Measurements from ENCODE around the gene EMILIN1.

EMILIN1 gene

DNA sequence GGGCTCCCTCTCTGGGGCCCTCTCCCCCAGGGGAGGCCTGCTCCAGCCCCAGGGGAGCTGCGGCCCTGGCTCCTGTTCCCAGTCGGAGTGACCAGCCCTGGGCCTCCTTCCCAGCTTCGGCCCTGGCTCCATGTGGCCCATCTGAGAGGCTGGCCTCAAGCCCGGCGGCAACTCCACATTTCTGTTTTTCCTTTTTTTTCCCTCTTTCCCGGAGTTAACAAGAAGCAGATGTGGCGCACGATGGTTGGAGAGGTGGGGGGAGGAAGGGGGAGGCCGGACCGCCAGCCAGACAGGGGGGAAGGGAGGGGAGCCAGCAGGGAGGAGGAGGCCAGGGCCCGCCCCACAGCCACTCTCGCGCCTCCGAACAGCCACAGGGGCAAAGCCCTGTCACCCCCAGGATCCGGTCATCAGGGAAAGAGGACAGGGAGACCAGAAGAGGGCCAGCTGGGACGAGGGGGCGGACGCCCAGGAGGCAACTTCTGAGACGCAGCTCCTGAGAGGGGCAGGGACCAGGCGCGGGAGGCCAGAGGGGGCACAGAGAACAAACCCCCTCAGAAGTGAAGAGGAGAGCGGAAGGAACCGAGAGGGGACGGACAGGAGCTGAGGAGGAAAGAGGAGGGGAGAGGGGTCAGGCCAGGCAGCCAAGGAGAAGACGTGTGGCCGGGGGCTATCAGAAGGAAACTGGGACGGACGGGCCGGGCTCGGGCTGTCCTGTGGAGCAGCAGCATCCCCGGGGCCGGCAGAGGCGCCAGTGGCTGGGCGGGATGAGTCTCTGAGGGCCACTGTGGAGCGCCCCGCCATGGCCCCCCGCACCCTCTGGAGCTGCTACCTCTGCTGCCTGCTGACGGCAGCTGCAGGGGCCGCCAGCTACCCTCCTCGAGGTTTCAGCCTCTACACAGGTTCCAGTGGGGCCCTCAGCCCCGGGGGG lies at the start of gene EMILIN1:
Gene EMILIN1 (plus strand): TSS at position 349 of the 928 bp plus-strand sequence. CDS start 451 bp downstream, at position 800.
- DNase-seq (ENCODE audit: low read depth), result peak; percentile 76

DNA sequence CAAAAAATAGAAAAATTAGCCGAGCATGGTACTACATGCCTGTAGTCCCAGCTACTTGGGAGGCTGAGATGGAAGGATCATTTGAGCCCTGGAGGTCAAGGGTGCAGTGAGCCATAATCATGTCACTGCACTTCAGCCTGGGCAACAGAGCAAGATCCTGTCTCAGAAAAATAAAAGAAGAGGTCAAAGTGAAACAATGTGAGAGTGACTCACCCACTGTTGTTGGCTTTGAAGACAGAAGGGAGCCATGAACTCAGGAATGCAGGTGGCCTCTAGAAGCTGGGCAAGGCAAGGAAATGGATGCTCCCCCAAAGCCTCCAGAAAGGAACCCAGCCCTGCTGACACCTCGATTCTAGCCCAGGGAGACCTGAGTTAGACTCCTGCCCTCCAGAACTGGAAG lies 49.4 kb upstream of the EMILIN1 start:
- no peak for DNase-seq (ENCODE audit: low read depth)

DNA sequence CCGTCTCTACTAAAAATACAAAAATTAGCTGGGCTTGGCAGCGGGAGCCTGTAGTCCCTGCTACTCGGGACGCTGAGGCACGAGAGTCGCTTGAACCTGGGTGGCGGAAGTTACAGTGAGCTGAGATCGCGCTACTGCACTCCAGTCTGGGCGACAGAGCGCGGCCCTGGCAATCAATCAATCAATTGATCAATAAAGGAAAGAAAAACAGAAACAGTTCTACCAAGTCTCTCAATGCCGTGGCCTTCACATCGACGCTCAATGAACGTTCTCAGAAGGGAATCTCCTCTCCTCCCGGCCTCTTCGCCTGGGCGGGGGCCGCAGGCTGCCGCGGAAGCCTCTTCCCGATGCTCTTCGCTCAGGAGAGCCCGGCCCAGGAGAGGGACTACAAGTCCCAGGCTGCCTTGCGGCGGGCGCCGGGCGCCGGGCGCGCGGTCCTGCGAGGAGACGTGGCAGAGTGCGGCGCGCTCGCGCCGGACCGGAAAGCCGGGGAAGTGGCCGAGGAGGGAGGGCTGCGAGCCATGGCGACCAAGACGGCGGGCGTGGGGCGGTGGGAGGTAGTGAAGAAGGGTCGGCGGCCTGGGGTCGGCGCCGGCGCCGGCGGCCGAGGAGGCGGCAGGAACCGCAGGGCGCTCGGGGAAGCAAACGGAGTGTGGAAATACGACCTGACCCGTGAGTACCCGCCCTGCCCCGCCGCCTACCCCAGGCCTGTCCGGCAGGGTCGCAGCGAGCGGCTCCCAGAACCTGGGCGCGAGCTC lies 45.7 kb upstream of the EMILIN1 start, which contains the start of gene TMEM214:
Gene TMEM214 (plus strand): TSS at position 471 of the 758 bp plus-strand sequence. CDS start 51 bp downstream, at position 522.
- DNase-seq (ENCODE audit: low read depth), result peak; percentile 49

DNA sequence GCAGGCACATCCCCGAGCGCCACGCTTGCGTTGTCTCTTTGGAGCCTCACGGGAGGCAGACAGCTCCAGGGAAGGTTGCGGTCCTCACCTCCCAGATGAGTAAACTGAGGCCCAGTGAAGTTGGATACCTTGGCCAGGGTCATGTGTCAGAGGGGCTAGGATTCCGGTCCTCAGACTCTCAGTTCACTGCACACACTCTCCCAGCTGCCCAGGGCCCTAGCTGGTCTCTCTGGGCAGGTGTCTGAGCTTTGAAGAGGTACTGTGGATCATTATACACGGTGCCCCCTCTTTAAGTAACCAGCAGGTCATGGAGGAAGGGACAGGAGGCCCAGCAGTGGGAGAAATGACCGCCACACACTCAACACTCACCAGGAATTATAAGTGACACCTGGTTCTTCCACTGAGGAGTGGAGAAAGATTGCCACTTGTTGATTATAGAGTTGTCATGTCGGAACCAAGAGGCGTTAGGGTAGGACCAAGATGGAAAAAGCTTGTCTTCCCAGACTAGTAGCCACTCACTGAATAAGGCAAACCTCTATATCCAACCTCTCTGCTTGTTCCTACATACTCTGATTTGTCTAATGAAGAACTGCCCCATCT lies 45.1 kb upstream of the EMILIN1 start:
- DNase-seq (ENCODE audit: low read depth), result no peak

GRCh38 chr2:27038012-27038411 lies 40.4 kb upstream of the EMILIN1 start:
- no peak for DNase-seq (ENCODE audit: low read depth)

- no peak for DNase-seq (ENCODE audit: low read depth)
Observed at GRCh38 chr2:27038631-27039339, 39.6 kb upstream of the EMILIN1 start.

GRCh38 chr2:27039426-27039825 lies 39.0 kb upstream of the EMILIN1 start:
- no peak for DNase-seq (ENCODE audit: low read depth)

DNA sequence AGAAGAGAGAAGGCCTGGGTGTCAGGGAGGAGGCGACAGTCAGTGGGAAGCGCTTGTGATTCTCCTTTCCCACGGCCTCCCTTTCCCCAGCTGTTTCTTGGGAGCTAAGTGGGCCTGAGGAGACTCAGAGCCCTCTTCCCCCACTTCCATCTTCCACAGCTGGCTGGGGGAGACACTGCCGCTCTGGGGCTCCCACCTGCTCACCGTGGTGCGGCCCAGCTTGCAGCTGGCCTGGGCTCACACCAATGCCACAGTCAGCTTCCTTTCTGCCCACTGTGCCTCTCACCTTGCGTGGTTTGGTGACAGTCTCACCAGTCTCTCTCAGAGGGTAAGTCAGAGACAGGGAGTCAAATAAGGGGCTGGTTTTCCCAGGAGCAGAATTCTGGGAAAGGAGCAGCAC lies 38.5 kb upstream of the EMILIN1 start:
- no peak for DNase-seq (ENCODE audit: low read depth)

DNA sequence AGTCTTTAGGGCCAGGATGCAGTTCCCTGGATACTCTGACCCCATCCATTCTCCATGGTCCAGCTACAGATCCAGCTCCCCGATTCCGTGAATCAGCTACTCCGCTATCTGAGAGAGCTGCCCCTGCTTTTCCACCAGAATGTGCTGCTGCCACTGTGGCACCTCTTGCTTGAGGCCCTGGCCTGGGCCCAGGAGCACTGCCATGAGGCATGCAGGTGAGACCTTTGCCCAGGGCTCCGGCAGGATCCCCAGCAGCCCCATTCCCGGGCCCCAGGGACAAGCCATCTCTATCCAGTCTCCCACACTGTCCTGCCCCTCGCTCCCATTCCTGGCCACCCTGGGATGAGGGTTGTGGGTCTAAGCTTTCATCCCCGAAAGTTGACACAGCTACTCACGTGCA lies 38.1 kb upstream of the EMILIN1 start:
- DNase-seq (ENCODE audit: low read depth), result no peak

DNA sequence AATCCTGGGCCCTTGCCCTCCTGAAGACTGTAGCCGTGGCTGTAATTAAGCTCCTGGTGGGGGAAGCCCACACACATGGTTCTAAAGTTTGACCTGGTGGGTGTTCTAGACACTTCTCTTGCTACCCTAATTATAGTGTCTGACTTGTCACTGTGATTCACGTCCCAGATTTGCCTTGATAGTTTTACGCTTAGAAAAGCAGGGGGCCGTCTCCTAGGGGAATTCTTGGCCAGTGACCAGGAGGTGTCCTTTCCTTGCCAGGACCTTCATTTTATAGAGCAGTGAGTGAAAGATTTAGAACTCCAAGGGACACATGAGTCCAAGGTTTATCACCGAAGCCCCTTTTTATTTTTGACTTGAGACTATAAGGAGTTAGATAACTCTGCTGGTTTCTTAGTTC lies 36.7 kb upstream of the EMILIN1 start:
- DNase-seq (ENCODE audit: low read depth), result no peak

DNA sequence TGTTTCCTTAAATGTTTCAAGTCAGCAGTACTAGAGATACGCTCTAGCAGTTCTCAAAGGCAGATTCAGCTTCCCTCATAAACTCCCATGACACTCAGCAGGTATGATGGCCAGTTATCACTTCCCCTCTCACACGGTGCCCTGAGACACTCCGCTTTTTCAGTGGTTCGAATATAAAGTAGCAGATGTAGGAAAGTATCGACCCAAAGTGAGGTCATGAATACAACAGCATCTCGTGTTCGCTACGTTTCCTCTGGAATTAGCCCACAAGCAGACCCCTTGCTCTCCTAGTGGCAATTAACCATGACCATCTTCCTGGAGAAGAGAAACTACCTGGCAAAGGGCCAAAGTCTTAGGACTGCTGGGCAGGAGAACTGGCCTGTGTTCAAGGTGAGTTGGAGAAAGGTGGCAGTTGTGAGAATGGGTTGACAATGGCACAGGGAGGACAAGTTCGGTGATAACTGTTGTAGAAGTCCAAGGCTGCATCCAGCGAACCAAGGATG lies 36.2 kb upstream of the EMILIN1 start:
- DNase-seq (ENCODE audit: low read depth), result no peak

GRCh38 chr2:27042985-27043634 lies 35.3 kb upstream of the EMILIN1 start:
- DNase-seq (ENCODE audit: low read depth), result no peak

DNA sequence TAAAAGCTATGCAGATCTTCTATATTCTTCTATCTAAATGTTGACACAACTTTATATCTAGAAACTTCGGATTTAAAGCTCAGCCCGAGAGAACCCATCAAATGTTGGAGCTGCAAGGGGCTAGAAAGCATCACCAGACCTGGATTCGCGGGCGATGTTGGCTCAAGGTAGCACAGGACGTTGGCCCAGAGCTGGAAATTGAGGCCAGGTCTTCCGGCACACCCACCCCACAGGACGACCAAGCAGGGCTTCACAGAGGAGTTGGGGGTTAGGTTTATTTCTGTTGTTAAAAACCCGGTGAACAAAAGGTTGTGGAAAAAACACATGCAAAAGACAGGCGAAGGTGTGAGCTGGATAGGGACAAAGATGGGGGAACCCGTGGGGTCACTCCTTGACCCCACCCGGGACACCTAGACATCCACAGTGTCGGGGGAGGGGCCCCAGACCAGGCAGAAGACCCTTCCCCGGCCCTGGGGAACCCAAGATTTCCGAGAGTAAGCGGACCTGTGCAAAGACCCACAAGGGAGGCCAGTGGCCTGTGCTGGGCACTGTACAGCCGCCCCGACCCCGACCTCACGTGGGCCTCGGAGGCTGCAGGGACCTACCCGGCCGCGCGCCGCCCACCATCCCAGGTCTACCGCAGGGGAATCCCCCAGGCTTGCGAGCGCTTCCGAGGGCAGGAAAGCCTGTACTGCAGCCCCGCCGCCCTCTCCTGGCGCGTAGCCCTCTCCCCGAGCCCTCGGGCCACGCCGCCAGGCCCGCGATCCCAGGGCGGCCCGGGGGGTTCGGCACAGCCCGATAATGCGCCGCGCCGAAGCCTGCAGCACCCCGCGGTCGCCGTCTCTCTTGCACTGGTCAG lies 28.8 kb upstream of the EMILIN1 start:
- DNase-seq (ENCODE audit: low read depth), result no peak

DNA sequence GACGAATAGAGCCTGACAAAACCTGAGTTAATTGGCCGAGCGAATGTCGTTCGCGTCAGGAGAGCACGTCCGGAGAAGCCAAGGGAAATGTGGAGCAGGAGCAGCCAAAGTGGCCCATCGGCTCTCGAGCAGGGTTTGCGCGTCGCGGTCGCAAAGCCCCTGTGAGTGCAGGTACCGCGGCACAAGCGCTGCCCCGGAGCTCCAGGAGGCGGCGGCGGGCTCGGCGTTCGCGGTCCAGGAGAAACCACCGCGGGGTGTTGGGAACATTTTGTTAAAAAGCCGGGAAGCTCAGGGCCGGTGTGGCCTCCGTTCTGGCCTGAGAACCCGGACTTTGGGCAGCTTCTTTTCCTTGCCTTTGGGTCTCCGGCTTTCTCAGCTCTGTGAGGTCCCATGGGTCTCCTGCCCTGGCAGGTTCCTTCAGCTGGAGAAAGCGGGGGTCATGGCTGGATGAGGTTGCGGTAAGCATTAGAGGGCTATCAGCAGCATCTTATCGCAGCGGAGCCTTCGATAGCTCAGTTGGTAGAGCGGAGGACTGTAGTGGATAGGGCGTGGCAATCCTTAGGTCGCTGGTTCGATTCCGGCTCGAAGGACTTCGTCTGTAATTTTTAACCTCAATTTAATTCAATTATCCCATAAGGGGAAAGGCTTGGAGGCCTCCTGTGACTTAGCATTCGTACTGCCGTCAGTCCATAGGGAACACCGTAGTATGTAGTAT lies 28.0 kb upstream of the EMILIN1 start:
- DNase-seq (ENCODE audit: low read depth), result peak; percentile 98

GRCh38 chr2:27050996-27051901 lies 27.2 kb upstream of the EMILIN1 start, which contains the start of gene AGBL5:
Gene AGBL5, plus strand, starts transcription at chr2:27051668. Its CDS starts 1,291 bp downstream, at chr2:27052959.
- peak; percentile 97 for DNase-seq (ENCODE audit: low read depth)

DNA sequence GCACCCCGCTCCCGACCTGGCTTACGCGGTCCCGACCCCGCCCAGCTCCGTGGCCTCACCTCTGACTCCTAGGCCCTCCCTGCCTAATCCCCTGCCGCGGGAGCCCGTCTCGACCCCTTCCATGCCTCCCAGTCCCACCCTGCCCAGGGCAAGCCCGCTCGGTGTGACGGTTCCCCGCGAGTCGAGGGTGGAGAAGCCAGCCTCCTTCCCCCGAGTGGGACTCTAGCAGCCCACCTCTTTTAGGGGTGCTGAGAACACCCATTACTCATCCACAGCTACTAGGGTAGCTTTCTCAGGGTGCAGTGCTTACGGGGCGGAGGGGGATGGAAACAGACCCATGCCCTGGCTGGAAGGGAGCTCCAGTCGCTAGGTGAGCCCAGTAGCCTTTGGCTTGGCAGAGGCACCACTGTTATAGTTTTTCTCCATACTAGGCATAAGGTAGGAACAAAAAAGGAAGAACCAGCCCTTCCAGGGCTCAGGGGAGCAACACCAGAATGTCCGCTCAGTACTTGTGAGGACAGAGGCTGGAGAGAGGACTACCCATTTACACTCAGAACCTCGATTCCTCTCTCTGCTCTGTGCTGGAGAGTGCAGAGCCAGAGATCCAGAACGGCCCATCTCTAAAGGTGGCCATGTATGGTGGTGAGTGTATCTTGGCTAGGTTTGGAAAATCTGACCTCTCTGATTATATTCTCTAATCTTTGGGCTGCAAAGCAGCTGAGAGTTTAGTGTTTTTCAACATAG lies 26.3 kb upstream of the EMILIN1 start:
- no peak for DNase-seq (ENCODE audit: low read depth)

GRCh38 chr2:27053321-27053720 lies 25.1 kb upstream of the EMILIN1 start:
- no peak for DNase-seq (ENCODE audit: low read depth)

- DNase-seq (ENCODE audit: low read depth), result no peak
Observed at GRCh38 chr2:27053776-27054175, 24.6 kb upstream of the EMILIN1 start.
